HG03196 (cell line): ENCODE results near the gene ABHD12.

ENCODE experiments used
- ATAC-seq: cut with Tn5 transposase; IDR thresholded peaks from one replicate; pipeline ENCODE4 v1.9.1; 2021; ENCODE audit not compliant: unreplicated experiment

Gene ABHD12

DNA sequence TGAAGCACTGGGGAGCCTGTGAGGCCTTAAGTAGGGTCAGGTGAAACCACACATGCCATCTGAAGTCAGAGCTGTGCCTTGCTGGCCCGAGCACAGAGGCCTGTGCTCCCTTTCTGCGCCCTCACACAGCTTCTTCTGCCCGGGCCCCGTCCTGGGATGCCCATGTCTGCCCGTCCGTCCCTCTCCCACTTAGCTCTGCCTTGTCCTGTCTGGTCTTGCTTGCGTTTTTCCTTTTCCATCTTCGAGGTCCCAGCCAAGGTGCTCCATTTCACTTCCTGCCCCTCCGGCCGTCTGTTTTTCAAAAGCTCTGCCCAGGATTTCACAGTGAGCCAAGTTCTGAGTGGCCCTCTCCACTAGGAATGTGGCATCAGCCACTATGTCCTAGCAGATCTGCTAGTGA is 97.1 kb downstream of the ABHD12 start:
- ATAC-seq: no peak

DNA sequence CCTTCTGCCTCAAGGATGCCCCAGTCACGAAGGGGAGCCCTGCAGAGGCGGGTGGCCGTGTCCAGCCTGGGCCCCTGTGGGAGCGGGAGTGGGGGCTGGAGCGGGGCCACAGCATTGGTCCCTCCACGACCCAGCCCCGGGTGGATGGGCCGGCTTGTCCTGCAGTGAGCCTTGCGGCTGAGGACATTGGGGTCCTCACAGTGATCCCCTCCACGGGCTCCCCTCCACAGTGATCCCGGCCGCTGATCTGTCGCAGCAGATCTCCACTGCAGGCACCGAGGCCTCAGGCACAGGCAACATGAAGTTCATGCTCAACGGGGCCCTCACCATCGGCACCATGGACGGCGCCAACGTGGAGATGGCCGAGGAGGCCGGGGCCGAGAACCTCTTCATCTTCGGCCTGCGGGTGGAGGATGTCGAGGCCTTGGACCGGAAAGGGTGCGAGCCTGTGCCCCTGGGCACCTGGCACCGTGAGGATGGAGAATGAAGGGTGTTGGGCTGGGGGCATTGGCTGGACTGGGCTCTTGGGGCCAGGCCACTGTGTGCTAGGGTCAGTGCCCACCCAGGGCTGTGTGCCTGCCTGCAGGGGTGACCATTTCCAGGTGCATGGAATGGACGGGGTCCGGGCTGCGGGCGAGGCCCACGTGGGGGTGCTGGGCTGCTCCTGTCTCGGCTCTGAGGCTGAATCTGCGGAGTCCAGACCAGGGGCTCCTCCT is 98.3 kb downstream of the ABHD12 start:
- ATAC-seq: no peak

DNA sequence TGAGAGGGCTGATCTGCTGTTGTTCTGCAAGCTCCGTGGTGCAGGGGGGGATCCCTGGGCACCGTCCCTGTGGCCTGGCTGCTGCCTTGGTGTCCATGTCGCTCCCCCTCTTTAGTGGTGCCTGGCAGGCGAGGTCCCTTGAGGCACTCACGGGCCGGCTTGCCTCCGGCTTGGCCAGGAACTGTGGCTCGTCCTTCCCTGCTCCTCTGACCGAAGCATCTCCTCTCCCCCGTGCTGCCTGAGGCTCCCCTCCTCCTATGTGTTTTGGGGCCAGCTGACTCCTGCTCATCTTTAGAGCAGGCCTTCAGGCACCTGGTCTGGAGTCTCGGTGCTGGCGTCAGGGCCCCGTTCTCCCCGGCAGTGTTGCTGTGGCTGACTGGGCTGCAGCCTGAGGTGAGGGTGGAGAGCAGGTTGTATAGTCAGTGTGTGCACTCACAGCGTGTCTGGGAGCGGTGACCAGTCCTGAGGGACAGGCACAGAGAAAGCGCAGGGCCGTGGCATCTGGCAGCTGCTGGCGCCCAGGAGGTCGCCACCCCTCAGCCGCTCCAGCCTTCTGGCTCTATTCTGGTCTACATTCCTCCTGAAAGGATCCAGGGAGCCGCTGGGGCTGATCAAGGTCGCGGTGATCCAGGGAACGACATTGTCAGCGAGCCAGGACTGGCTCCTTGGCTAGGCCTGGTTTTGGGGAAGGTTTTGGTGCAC is 99.1 kb downstream of the ABHD12 start:
- no peak for ATAC-seq

DNA sequence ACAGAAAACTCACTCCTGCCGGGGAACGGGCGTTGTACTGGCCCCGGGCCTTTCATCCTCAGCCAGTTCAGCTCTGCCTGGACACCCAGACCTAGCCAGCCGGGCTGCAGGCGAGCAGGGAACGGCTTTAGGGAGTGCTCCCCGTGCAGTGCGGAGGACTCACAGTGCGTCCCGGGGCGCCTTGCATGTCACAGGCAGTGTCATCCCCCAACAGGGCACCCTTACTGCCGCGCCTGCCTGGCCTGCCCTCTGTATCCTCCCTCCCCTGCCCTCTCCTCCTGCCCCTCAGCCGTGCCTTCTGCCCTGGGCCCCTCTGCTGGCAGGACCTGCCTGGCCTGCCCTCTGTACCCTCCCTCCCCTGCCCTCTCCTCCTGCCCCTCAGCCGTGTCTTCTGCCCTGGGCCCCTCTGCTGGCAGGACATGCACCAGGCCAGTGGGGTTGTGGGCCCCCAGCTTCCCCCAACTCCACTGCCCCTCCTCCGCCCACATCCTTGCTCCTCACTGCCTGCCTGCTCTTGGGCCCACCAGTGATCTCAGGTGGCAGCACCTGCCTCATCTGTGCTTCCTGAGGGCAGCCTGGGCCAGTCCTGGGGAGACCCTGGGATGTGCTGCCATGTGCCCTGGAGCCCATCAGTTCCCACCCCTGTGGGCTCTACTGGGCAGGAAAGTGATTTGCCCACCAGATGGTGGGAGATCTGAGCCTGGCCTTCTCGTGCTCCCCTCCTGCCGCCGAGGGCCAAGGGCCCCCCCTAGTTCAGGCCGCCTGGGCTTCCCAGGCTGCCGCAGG is 99.8 kb downstream of the ABHD12 start:
- ATAC-seq: no peak

DNA sequence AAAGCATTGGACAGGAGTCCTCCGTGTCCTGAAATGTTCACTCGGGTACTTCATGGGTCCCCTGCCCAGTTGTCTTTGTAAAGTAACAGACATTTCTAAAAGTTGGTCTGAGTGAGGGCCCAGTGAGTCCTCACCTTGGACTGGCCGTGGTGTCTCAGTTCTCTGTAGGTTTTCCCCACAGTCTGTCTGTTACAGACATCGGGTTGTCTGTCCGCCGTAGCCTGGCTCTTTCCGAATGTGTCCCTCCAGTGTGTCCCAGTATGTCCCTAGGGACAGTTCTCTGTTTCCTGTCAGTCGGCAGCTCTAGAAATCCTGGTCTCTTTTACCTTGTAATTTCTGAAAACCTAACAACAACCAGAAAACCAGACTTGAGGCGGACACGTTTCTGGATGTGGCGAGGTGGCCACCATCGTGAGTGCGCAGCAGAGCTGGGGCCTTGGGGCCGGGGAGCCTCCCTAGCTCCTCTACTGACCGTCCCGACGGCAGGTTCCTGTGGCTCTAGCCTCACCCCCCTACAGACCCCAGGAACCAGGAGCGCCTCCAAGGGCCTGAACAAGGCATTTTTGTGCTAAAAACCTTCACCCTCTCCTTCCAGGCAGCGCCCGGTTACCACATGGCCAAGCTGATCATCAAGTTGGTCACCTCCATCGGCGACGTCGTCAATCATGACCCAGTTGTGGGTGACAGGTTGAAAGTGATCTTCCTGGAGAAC is 100.6 kb downstream of the ABHD12 start:
- ATAC-seq: no peak

DNA sequence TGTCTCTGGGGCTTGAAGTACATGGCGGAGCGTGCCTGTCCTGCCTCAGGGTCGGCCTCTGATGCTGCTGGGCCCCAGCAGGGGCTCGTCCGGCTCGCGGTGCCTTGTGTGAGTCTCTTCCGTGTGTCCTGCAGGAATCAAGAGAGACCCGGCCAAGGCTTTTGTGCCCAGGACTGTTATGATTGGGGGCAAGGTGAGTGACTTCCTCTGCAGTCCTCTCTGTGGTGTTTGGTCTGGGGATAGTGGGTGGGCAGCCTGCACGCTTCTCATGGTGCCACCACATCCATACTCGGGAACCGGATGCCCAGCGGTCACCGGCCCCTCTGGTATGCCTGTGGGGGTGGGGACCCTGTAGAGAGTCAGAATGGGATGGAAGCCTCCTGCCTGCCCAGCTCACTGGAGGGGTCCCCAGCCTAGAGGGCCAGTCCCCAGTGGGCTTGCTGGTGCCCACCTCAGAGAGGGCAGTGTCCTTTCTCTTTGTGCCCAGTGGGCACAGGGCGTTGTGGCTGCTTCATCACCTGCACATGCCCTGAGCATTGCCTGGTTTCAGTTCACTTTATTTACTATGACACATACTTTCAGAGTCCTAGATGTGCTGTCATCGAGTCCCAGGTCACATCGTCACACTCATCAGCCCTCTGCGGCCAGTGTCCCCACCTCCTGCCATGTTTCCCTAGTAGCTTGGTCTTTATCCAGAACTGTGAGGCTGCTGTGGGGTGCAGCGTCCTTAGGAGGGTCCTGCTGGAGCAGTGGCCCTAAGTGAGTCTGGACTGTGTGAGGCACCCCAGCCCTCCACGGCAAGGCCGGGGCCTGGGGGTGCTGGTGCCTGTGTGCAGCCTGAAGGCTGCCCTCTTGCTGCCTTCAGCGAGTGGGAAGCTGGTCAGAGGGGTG is 102.1 kb downstream of the ABHD12 start:
- ATAC-seq: peak; percentile 78

DNA sequence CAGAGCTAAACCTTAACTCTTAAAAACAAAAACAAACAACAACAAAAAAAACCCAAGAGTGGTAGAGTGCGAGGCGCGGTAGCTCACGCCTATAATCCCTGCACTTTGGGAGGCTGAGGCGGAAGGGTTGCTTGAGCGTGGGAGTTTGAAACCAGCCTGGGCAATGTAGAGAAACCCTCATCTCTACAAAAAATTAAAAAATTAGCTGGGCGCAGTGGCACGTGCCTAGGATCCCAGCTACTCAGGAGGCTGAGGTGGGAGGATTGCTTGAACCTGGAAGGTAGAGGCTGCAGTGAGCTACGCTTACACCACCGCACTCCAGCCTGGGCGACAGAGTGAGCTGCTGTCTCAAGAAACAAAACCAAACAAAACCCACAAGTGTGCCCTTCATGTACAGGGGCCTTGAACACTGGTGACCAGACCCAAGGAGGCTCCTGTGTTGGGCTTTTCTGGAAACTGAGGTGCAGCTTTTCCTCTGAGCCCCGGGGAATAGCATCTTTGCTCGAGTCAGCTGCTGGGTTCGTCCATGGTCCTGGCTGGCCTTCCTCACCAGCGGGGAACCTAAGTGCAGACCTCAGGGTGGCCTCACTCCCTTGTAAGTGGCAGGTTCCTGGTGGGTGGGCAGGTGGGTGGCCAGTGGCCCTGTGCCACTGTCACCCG is 102.9 kb downstream of the ABHD12 start:
- ATAC-seq: no peak

DNA sequence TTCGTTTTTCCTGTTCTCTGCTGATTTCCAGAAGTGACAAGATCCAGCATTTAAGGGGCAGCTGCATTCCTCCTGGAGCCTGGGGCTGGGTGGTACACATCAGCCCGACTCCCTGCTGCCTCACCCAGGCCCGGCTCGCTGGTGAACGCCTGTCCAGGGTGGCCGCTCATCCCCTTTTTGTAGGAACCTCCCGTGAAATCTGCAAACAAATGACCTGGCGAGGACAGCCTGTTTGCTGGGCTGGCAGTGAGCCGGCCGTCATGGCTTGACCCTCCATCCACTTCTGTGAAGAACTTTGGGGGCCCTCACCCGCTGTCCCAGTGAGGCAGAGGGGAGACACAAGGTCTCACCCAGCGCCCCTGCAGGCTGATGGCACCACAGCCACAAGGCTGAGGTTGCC is 103.7 kb downstream of the ABHD12 start:
- ATAC-seq: no peak

DNA sequence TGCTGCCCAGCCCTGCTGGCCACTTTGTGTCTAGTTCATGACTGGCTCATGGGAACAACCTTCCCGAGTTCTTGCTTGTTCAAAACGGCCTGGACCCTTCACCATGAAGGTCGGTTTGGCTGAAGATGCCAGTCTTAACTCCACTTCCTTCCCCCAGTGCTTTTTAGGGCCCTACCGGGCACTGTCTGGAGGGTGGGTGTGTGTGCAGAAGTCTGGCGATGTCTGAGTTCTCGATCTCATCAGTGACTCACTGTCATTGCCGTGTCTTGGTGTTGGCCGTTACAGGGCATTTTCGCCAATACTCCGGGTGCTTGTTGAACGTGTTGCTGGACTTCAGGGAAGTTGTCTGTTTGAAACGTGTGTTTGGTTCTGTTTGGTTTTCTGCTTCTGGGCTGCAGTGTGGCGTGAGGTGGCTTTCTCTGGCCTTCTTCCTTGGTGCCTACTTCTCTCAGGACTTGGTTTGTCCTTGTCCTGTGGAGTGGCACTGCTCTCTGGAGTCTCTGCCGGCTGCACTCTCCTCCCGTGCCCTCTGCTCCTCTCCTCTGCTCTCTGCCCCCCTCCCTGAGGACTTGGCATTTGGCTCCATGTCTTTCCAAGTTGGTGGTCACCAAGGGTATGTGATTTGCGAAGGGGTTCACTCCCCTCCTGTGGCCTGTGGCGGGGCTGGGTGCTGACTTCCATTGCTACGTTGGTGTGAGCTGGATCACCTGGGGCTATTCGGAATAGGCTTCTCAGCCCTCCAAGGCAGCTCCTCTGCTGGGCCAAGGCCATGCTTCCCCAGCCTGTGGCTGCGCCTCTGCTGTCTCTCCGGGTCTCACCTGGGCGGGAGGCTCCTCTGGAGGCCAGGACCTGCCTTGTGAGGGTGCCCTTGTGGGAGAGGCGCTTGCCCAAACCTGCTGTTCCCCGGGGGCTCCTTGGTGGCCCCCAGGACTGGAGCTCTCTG is 104.5 kb downstream of the ABHD12 start:
- ATAC-seq: no peak

DNA sequence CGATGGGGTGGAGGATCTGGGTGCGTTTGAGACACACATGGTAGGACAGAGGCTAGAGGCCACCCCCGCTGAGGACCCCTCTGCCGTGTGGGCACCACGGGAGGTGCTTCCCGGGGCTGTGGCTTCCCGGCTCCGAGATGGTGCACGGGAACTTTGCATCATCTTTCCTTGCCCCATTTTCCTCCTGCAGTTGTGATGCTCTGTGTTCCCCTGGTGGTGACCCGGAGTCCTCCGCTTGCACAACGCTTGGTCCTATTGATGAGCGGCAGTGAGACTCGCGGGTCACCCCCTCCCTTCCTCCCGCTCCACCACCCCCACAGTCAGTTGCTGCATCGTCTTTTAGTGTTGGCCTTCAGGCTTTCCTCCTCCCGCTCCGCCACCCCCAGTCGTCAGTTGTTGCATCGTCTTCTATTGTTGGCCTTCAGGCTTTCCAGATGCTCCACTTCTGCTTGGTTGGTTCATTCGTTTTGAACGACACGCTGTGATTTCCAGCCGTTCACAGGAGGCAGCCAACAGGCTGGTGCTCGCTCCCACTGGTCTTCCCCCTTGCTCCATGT is 105.5 kb downstream of the ABHD12 start:
- no peak for ATAC-seq

DNA sequence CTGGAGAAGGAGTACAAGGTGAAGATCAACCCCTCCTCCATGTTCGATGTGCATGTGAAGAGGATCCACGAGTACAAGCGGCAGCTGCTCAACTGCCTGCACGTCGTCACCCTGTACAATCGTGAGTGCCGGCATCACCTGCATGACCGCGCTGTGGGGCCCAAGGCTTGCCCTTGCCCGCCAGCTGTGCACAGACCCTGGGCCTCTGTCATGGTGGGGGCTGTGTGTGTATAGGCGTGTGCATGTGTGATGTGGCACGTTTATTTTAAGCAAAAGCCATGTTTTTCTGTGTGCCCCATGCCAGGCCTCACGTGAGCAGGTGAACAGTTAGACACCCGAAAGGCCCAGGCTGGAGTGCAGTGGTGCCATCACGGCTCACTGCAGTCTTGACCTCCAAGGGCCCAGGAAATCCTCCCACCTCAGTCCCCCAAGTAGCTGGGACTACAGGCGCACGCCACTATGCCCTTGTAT is 106.5 kb downstream of the ABHD12 start:
- no peak for ATAC-seq

DNA sequence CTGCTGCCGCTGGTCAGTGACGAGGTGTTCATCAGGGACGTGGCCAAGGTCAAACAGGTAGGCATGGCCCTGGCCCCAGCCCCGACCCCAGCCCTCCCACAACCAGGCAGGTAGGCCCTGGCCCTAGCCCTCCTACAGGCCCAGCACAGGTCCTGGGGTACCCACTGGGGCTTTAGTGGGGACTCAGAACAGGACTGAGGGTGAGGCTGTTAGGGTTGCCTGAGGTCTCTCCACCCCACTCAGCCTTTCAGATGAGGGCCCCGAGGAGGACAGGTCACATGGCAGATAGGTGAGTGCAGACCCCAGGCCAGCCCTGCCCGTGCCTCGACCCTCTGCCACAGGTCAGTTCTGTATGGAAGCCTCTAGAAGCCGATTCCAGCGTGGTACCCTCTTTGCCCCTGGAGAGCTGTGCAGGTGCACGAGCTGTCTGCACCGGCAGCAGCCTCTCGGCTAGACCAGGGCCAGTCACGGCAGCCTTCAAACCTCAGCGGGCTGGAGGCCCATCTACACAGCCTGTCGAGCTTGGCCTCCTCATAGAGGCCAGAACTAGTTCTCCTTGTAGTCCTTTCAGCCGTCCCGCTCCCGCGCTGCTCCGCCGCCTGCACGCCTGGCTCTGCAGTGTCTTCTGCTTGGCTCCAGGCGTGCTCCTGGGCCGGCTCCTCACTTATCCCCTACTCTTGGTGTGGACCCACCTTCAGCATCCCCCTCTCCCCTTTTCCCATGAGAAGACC is 107.2 kb downstream of the ABHD12 start:
- ATAC-seq: no peak

DNA sequence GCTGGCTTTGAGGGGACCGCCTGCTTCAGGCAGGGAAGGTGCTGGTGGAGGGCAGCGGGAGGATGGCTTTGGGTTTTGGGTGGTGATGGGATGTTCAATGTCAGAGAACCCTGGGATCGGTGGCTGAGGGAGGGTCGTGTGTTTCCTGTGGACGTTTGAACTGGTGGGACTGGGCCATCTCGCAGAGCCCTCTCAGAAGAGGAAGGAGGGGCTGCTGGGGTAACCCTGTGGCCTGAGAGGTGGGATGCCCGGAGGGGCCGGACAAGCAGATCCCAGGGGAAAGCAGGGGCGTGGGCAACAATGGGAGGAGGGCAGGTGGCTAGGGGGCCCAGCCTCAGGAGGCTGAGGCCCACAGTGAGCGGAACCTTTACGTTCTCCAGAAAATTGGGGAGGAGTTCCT is 107.8 kb downstream of the ABHD12 start:
- no peak for ATAC-seq

DNA sequence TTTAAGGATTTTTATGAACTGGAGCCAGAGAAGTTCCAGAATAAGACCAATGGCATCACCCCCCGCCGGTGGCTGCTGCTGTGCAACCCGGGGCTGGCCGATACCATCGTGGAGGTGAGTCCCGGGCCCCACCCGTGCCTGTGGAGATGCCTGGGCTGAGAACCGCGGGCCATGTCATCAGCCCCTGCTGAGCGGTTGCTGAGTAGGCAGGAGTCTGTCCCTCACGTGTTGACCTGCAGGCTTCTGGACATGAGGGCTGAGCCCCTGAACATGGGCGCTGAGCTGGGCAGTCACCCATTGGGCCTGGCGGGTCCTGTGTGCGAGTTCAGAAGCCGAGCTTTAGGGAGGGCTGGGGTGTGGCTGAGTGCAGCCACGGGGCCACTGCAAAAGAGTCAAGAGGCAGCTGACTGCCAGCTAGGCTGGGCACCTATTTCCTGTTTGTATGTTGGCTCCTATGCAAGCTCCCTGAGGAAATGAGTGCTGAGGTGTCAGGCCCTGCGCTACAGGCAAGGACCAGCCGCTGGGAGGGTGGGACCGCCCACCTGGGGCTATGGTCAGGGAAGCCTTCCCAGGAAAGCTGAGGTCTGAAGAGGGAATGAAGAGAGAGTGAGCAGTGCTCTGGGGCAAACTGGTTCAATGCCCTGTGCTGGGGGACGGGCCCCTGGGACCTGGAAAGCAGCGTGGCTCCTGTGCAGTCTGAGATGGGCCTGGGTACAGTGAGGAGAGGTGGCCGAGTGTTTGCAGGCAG is 108.4 kb downstream of the ABHD12 start:
- no peak for ATAC-seq

DNA sequence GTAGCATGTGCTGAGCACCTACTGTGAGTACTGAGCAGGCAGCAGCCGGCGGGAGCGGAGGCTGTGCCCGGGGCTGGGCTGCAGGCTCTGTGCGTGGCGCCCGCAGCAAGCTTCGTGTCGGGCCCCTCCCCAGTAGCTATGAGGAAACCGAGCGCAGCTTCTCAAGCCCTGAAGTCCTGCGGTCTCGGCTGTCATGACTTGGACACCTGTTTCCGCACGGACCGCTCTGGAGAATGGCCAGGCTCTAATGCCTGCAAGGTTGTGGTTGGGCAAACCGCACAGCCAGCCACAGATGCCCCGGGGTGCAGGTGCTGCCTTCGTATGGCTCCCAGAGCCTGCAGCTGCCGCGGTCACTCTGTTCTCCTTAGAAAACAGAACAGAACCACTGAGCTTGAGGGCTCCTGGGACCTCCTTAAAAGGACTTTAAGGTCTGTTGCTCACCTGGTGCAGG is 109.1 kb downstream of the ABHD12 start:
- peak; percentile 56 for ATAC-seq

DNA sequence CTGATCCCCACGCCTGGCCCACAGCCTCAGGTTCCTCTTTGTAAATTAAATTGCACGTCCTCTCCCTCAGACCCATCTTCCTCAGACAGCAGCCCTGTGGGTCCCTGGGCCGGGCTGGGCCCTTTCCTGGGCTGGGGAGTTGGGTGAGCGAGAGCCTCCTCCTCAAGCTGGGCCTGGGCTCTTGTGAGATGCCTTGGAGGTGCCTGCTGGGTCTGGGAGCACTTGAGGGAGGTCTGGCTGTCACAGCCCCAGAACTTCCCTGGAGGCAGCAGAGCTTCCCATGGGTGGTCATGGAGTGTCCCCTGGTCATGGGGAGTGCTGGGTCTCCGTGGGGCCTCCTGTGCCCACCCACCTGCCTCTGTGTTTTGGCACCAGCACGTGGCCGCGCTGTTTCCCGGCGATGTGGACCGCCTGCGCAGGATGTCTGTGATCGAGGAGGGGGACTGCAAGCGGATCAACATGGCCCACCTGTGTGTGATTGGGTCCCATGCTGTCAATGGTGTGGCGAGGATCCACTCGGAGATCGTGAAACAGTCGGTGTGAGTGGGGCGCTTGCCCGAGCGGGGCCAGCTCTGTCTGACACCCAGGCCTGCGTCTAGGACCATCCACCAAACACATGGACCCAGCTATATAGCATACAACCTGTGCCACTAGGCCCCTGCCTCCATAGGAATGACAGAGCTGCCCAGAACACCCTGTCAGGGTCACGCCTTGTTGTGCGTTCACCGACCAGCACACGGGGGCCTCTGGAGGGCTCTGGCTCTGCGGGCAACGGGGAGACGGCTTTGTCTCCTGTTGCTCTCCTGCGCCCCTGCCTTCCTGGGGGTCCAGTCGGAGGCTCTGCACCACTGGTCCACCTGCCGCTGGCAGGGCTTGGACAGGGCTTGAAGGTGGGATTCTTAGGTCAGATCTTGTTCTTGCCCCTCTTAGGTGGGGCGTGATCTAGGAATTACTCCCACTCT is 109.8 kb downstream of the ABHD12 start:
- no peak for ATAC-seq
